SK-N-MC (cell line): ENCODE measurements around the gene DENND6B.

Source experiments
- EZH2 ChIP-seq: fragments of 200-600 bp; sonication (generic); IDR thresholded peaks from one replicate; pipeline ENCODE4 v1.6.1; 2017; ENCODE audit warnings: antibody characterized with exemption
- FOXP2 ChIP-seq: optimal IDR thresholded peaks from 2 replicates; pipeline ENCODE3; 2011; ENCODE audit warnings: mild to moderate bottlenecking, moderate library complexity; ENCODE audit not compliant: insufficient read depth; ENCODE audit errors: extremely low read length, control extremely low read depth
- POLR2AphosphoS5 ChIP-seq: IDR thresholded peaks from 2 replicates; pipeline ENCODE4 v1.6.1; 2012; ENCODE audit warnings: mild to moderate bottlenecking, low read depth, low read length, borderline replicate concordance

DNA sequence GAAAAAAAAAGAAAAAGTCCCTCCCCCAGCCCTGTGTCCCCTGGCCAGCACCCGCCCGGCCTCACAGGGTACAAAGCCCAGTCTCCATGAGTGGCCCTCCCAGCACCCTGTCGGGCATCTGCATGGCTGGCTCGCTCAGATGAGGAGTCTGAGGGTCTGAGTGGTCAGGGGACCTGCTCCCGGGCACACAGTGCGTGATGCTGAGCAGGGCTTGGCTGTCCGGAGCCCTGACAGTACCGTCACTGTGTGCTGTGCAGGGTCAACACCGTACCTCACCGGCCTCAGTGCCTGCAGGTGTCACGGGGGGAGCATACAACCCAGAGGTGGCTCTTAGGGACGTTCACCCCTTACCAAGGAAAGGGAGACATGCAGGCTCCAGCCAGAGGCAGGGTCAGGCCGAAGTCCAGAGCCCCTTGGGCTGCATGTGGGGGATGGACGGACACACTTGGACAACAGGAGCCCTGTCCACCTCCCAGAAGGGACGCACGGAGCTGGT lies 15.8 kb downstream of the DENND6B start:
- no peak for TF ChIP-seq EZH2
- no peak for TF ChIP-seq POLR2AphosphoS5
- TF ChIP-seq FOXP2, result no peak
